Measurements from ENCODE around the gene SLCO3A1.

SLCO3A1 gene

DNA sequence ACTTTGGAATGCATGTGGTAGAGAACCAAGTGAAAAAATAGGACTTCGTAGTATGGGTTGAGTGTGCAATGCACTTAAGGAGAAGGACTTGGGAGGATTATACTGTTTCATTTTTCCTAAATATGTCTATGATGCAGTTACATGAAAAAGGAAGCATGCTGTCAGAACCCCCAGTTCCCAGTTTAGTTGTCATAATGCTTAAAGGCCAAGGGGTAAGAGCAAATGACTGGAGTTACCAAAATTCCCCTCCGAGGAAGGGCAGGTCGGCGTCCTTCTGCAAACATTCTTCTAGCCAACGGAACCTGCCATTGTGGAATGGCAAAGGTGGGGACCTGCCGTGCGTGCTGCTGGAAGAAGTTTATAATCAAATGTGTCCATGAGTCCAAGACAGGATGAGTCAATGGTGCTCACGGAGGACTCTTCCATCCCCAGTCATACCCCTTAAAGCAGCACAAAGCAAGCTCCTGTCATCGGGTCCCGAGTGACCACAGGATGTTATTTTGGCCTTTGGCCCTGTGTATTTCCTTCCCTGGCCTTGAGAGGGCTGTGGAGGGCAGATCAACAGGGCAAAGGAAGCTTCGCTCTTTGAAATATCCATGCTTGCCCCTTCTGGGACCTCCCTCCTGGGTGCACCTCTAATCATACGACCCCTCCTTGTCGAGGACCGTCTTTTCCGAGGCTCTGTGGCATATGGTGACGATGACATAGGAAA is 93.2 kb downstream of the SLCO3A1 start:
- no peak for DNase-seq (ENCODE audit: low spot score)
- TF ChIP-seq, protein P1, sequence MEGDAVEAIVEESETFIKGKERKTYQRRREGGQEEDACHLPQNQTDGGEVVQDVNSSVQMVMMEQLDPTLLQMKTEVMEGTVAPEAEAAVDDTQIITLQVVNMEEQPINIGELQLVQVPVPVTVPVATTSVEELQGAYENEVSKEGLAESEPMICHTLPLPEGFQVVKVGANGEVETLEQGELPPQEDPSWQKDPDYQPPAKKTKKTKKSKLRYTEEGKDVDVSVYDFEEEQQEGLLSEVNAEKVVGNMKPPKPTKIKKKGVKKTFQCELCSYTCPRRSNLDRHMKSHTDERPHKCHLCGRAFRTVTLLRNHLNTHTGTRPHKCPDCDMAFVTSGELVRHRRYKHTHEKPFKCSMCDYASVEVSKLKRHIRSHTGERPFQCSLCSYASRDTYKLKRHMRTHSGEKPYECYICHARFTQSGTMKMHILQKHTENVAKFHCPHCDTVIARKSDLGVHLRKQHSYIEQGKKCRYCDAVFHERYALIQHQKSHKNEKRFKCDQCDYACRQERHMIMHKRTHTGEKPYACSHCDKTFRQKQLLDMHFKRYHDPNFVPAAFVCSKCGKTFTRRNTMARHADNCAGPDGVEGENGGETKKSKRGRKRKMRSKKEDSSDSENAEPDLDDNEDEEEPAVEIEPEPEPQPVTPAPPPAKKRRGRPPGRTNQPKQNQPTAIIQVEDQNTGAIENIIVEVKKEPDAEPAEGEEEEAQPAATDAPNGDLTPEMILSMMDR (IDR thresholded peaks at IDR 0.05; ENCODE audit: extremely low read depth, insufficient read depth, missing control alignments), result no peak
- in situ Hi-C loops (cut with MboI; ENCODE audit: low pct_unique_long_range_greater_than_20kb, low sequenced_read_pairs, unreplicated experiment), result no loop called here

DNA sequence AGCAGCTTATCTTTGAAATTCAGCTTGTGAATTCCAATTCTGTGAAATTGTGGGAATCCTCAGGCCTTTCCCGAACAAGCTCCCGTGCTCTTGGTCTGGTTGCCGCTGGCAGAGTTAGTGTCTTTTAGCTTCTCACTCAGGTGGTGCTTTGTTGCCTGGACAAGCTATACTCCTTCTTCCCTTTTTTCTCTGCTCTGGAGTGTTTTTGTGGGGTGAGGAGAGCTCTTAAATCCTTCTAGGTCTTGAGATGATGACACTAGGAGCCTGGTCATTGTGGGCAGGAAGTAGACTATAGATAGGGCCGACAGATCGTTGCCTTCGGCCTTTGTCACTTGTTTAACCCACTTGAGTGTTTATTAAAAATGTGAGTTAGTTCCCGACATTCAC is 93.8 kb downstream of the SLCO3A1 start:
- TF ChIP-seq, protein P1 (IDR thresholded peaks at IDR 0.05; ENCODE audit: extremely low read depth, insufficient read depth, missing control alignments), result no peak
- in situ Hi-C loops (cut with MboI; ENCODE audit: low pct_unique_long_range_greater_than_20kb, low sequenced_read_pairs, unreplicated experiment), result no loop called here
- no peak for DNase-seq (ENCODE audit: low spot score)

DNA sequence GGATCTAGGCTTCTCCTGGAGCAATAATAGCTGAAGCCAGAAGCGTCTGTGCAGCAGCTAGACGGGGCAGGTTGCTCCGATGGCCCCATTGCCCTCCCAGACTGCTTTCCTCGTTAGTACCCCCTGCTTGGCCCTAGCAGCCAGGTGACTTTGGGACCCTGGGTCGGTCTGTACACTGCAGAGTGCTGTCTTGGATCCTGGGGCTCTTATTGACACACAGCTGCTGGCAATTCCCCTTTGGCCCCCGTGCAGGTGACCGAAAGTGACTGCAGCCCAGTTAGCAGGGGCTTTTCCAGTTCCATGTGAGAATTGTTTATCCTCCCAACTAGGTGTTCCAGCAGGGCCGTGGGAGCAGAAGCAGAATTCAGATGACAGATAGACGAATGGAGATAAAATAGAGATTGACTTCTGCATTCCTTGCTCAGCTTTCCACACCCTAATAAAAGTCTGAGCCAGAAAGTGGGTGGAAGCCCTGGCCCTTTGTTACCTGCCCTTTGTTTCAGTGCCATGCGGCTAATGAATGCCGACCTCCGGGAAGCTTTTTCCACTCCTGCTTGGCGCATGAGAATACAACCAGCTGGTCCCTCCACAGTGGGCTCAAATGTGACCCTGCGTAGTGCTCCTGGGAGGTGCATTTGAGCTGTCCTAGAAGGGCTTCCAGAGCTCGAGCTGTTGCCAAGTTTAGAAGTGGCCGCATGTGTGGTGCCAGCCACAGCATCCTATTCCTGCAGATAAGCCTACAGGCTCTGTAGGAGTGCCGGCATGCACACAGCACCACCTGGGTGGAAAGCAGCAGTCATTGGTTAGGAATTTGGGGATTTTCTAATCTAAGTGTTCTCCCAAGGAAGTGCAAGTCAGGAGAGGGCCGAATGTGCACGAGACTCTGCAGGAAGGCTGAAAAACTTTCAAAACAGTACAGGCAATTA is 94.4 kb downstream of the SLCO3A1 start:
- DNase-seq (ENCODE audit: low spot score), result no peak
- TF ChIP-seq, protein P1 (IDR thresholded peaks at IDR 0.05; ENCODE audit: extremely low read depth, insufficient read depth, missing control alignments), result no peak
- in situ Hi-C loops (cut with MboI; ENCODE audit: low pct_unique_long_range_greater_than_20kb, low sequenced_read_pairs, unreplicated experiment), result no loop called here

DNA sequence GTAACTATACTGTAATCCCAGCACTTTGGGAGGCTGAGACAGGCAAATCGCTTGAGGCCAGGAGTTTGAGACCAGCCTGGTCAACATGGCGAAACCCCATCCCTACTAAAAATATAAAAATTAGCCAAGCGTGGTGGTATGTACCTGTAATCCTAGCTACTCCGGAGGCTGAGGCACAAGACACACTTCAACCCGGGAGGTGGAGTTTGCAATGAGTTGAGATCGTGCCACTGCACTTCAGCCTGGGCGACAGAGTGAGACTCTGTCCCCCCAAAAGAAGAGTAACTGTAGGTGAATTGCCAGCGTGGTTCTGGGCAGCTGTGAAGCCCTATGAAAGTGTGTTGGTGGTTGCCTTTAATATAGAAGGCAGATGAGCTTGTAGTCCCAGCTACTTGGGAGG is 95.9 kb downstream of the SLCO3A1 start:
- in situ Hi-C loops (cut with MboI; ENCODE audit: low pct_unique_long_range_greater_than_20kb, low sequenced_read_pairs, unreplicated experiment), result no loop called here
- DNase-seq (ENCODE audit: low spot score), result no peak
- TF ChIP-seq, protein P1 (IDR thresholded peaks at IDR 0.05; ENCODE audit: extremely low read depth, insufficient read depth, missing control alignments), result no peak

DNA sequence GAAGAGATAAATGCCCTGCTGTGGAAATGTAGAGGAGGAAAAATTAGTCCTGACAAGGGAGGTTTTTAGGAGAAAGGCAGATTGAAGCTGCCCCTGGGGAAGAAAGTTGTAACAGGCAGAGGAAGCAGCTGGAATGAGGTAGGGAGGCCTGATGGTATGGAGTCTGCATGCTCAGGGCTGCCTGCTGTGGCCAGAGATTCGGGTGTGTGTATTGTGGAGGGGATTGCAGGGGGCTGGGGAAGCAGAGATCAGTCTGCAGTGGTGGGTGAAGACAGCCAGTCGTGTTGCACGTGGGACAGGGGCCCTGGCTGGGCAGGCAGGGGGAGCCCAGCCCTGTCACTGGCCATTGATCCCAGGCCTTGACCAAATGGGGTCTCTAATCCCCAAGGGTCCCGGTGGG is 96.5 kb downstream of the SLCO3A1 start:
- TF ChIP-seq, protein P1 (IDR thresholded peaks at IDR 0.05; ENCODE audit: extremely low read depth, insufficient read depth, missing control alignments), result no peak
- no peak for DNase-seq (ENCODE audit: low spot score)
- in situ Hi-C loops (cut with MboI; ENCODE audit: low pct_unique_long_range_greater_than_20kb, low sequenced_read_pairs, unreplicated experiment), result no loop called here

DNA sequence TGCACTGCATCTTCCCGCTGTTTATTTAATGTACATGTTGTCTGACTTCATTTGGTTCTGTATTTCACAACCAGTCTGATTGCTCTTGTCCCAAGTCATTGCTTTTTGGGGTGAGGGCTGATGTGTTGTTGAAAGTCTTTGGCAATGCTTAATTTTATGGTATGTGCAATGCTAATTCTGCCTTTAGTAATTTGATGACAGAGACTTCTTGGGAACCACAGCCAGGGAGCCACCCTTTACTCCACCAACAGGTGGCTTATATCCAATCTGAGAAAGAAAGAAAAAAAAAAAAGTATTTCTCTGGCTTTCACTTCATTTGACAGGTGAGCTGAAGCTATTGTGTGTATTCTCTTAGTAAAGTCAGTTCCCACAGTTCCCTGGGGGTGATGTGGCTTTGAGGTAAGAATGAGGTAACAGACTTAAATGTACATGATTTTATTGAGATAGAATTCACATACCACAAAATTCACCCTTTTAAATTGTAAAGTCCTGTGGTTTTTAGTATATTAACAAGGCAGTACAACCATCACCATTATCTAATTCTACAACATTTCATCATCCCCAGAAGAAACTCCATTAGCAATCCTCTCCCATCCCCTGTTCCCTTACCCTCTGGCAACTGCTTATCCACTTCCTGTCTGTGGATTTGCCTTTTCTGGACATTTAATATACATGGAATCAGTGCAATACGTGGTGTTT is 97.3 kb downstream of the SLCO3A1 start:
- TF ChIP-seq, protein P1 (IDR thresholded peaks at IDR 0.05; ENCODE audit: extremely low read depth, insufficient read depth, missing control alignments), result no peak
- DNase-seq (ENCODE audit: low spot score), result no peak
- in situ Hi-C loops (cut with MboI; ENCODE audit: low pct_unique_long_range_greater_than_20kb, low sequenced_read_pairs, unreplicated experiment), result no loop called here

All from GM13977 (cell line).